Immature natural killer cell (primary cell): ENCODE results near the gene PLEKHA8. TPM values are rescaled to one million over a fixed set of nuclear protein-coding genes. Genes with fewer than 3 reads are reported as not detected.
A peak's percentile ranks its signal among the peaks of the same experiment; 100 is the strongest.

Experiments used
- DNase-seq, 3 donors: peaks; one replicate each; pipeline ENCODE4 v3.0.0; 2022; ENCODE audit warnings: mixed read lengths in 1 of 3
- H3K27ac Mint-ChIP-seq, 6 donors: one replicate each; pipeline ENCODE4 v1.8.0; 2020; ENCODE audit warnings: mixed read lengths in 6 of 6, mild to moderate bottlenecking in 5 of 6, inconsistent platforms in 4 of 6, moderate library complexity in 3 of 6
- H3K27me3 Mint-ChIP-seq, 3 donors: one replicate each; pipeline ENCODE4 v1.8.0; 2020 to 2021; ENCODE audit warnings: low read depth in 3 of 3, mild to moderate bottlenecking in 3 of 3, mixed read lengths in 3 of 3, moderate library complexity in 3 of 3, inconsistent platforms in 1 of 3
- H3K36me3 Mint-ChIP-seq, 3 donors: one replicate each; pipeline ENCODE4 v1.8.0; 2020; ENCODE audit warnings: mixed read lengths in 3 of 3, inconsistent platforms in 2 of 3, mild to moderate bottlenecking in 2 of 3
- H3K4me1 Mint-ChIP-seq, 2 donors: one replicate each; pipeline ENCODE4 v1.8.0; 2020; ENCODE audit warnings: inconsistent platforms in 2 of 2, mild to moderate bottlenecking in 2 of 2, mixed read lengths in 2 of 2, moderate library complexity in 1 of 2
- H3K4me3 Mint-ChIP-seq, 5 donors: one replicate each; pipeline ENCODE4 v1.8.0; 2020; ENCODE audit warnings: mild to moderate bottlenecking in 5 of 5, mixed read lengths in 5 of 5, inconsistent platforms in 3 of 5, moderate library complexity in 3 of 5
- H3K9me3 Mint-ChIP-seq, 6 donors: one replicate each; pipeline ENCODE4 v1.8.0; 2020; ENCODE audit warnings: mild to moderate bottlenecking in 6 of 6, mixed read lengths in 6 of 6, inconsistent platforms in 4 of 6, moderate library complexity in 3 of 6
- polyA plus RNA-seq, 3 donors: library from polyadenylated mRNA; unstranded; fragments of 300-500 nt; fragmentation: Illumina TruSeq; gene quantifications; one replicate each; pipeline ENCODE4 v1.2.3, GENCODE V29; 2021

The PLEKHA8 gene
- polyA plus RNA-seq, 3 donors from 2014 or later = 3.0 to 5.5 (median 5.0) TPM

GRCh38 chr7:30150711-30151110 is 122.5 kb downstream of the PLEKHA8 start:
- no peaks in the 10 kb centered on the region for H3K9me3 Mint-ChIP-seq
- H3K36me3 Mint-ChIP-seq = peaks cover 3 to 6% (median 4%) of the 10 kb centered on the region in 3 donors
- H3K4me1 Mint-ChIP-seq = peaks cover 0 to 5% of the 10 kb centered on the region in 2 donors
- no peak overlapping the region for H3K27ac Mint-ChIP-seq
- peaks cover 0 to 6% (median 2%) of the 10 kb centered on the region in 3 donors for H3K27me3 Mint-ChIP-seq
- H3K4me3 Mint-ChIP-seq = no peak overlapping the region
- DNase-seq = no peak

GRCh38 chr7:30154111-30154587 is 125.9 kb downstream of the PLEKHA8 start:
- H3K4me1 Mint-ChIP-seq = peaks cover 8% of the 10 kb centered on the region in 2 donors
- no peaks in the 10 kb centered on the region for H3K9me3 Mint-ChIP-seq
- H3K27me3 Mint-ChIP-seq = peaks cover 0 to 5% (median 2%) of the 10 kb centered on the region in 3 donors
- no peak for DNase-seq
- H3K27ac Mint-ChIP-seq = no peak overlapping the region
- no peak overlapping the region for H3K4me3 Mint-ChIP-seq
- peaks cover 3 to 6% (median 4%) of the 10 kb centered on the region in 3 donors for H3K36me3 Mint-ChIP-seq

- Mint-ChIP-seq H3K36me3 (peaks cover 0 to 3% (median 0%) of the 10 kb centered on the region in 3 donors), H3K9me3 (no peaks in the 10 kb centered on the region), H3K27me3 (peaks cover 0 to 5% (median 2%) of the 10 kb centered on the region in 3 donors), H3K27ac (no peak overlapping the region), H3K4me3 (peak overlapping the region in 1 of 5 donors; percentile 24), H3K4me1 (peaks cover 18 to 21% of the 10 kb centered on the region in 2 donors)
- DNase-seq = no peak
These were observed 127.3 kb downstream of the PLEKHA8 start for GRCh38 chr7:30155481-30155880.

- Mint-ChIP-seq H3K4me3 (no peak overlapping the region), H3K27me3 (peaks cover 0 to 2% (median 2%) of the 10 kb centered on the region in 3 donors), H3K36me3 (peaks cover 0 to 3% (median 0%) of the 10 kb centered on the region in 3 donors), H3K27ac (no peak overlapping the region), H3K4me1 (peaks cover 30 to 37% of the 10 kb centered on the region in 2 donors), H3K9me3 (no peaks in the 10 kb centered on the region)
- DNase-seq = no peak
These were observed 129.0 kb downstream of the PLEKHA8 start for GRCh38 chr7:30157204-30157603.

GRCh38 chr7:30159163-30159562 is 131.0 kb downstream of the PLEKHA8 start:
- no peaks in the 10 kb centered on the region for H3K9me3 Mint-ChIP-seq
- no peak for DNase-seq
- peaks cover 0 to 2% (median 0%) of the 10 kb centered on the region in 3 donors for H3K27me3 Mint-ChIP-seq
- H3K27ac Mint-ChIP-seq = peak overlapping the region in 2 of 6 donors; percentile 60 to 65
- H3K4me3 Mint-ChIP-seq = peak overlapping the region in 2 of 5 donors; percentile 37 to 58
- H3K4me1 Mint-ChIP-seq = peaks cover 50 to 56% of the 10 kb centered on the region in 2 donors
- no peaks in the 10 kb centered on the region for H3K36me3 Mint-ChIP-seq

GRCh38 chr7:30159698-30160143 is 131.5 kb downstream of the PLEKHA8 start:
- H3K27me3 Mint-ChIP-seq = peaks cover 0 to under 1% (median 0%) of the 10 kb centered on the region in 3 donors
- DNase-seq = peak in 1 of 3 donors; percentile 11
- H3K4me1 Mint-ChIP-seq = peaks cover 55 to 61% of the 10 kb centered on the region in 2 donors
- H3K27ac Mint-ChIP-seq = peak overlapping the region; percentile 2 to 67 (median 56)
- H3K9me3 Mint-ChIP-seq = no peaks in the 10 kb centered on the region
- H3K36me3 Mint-ChIP-seq = no peaks in the 10 kb centered on the region
- H3K4me3 Mint-ChIP-seq = peak overlapping the region in 3 of 5 donors; percentile 10 to 58 (median 37)

- Mint-ChIP-seq H3K9me3 (no peaks in the 10 kb centered on the region), H3K4me1 (peaks cover 55 to 61% of the 10 kb centered on the region in 2 donors), H3K4me3 (peak overlapping the region in 1 of 5 donors; percentile 15), H3K27me3 (no peaks in the 10 kb centered on the region), H3K27ac (peak overlapping the region; percentile 2 to 67 (median 56)), H3K36me3 (no peaks in the 10 kb centered on the region)
- DNase-seq = no peak
These were observed 132.1 kb downstream of the PLEKHA8 start for GRCh38 chr7:30160329-30160728.

- Mint-ChIP-seq H3K27me3 (no peaks in the 10 kb centered on the region), H3K36me3 (peaks cover 0 to 3% (median 0%) of the 10 kb centered on the region in 3 donors), H3K4me3 (peak overlapping the region; percentile 79 to 89 (median 85)), H3K9me3 (no peaks in the 10 kb centered on the region), H3K27ac (peak overlapping the region; percentile 83 to 94 (median 90)), H3K4me1 (peaks cover 55 to 59% of the 10 kb centered on the region in 2 donors)
- DNase-seq = peak in 1 of 3 donors; percentile 20
These were observed 133.9 kb downstream of the PLEKHA8 start for GRCh38 chr7:30162133-30162532.

GRCh38 chr7:30162622-30163124 is 134.5 kb downstream of the PLEKHA8 start:
- no peaks in the 10 kb centered on the region for H3K9me3 Mint-ChIP-seq
- peak in 2 of 3 donors; percentile 22 to 31 for DNase-seq
- H3K27ac Mint-ChIP-seq = peak overlapping the region; percentile 83 to 94 (median 90)
- peaks cover 55% of the 10 kb centered on the region in 2 donors for H3K4me1 Mint-ChIP-seq
- H3K27me3 Mint-ChIP-seq = no peaks in the 10 kb centered on the region
- H3K36me3 Mint-ChIP-seq = peaks cover 0 to 4% (median 0%) of the 10 kb centered on the region in 3 donors
- H3K4me3 Mint-ChIP-seq = peak overlapping the region; percentile 79 to 89 (median 85)

- DNase-seq = peak; percentile 65 to 78 (median 74)
- H3K27me3 Mint-ChIP-seq = no peaks in the 10 kb centered on the region
- no peaks in the 10 kb centered on the region for H3K9me3 Mint-ChIP-seq
- peaks cover 55% of the 10 kb centered on the region in 2 donors for H3K4me1 Mint-ChIP-seq
- peak overlapping the region; percentile 79 to 89 (median 85) for H3K4me3 Mint-ChIP-seq
- H3K36me3 Mint-ChIP-seq = peaks cover 0 to 4% (median 0%) of the 10 kb centered on the region in 3 donors
- peak overlapping the region; percentile 83 to 94 (median 90) for H3K27ac Mint-ChIP-seq
These were observed 135.2 kb downstream of the PLEKHA8 start for GRCh38 chr7:30163231-30163894.

- DNase-seq = peak in 2 of 3 donors; percentile 34 to 41
These were observed 136.4 kb downstream of the PLEKHA8 start for GRCh38 chr7:30164567-30164966.

GRCh38 chr7:30165590-30165989 is 137.4 kb downstream of the PLEKHA8 start:
- Mint-ChIP-seq H3K36me3 (peaks cover 0 to 8% (median 0%) of the 10 kb centered on the region in 3 donors), H3K27ac (no peak overlapping the region), H3K27me3 (no peaks in the 10 kb centered on the region), H3K9me3 (no peaks in the 10 kb centered on the region), H3K4me1 (peaks cover 36 to 39% of the 10 kb centered on the region in 2 donors), H3K4me3 (no peak overlapping the region)
- no peak for DNase-seq

More at GRCh38 chr7:30164567-30164966, 136.4 kb downstream of the PLEKHA8 start:
- H3K4me1 Mint-ChIP-seq = peaks cover 46 to 49% of the 10 kb centered on the region in 2 donors
- H3K27me3 Mint-ChIP-seq = no peaks in the 10 kb centered on the region
- peak overlapping the region; percentile 10 to 76 (median 64) for H3K4me3 Mint-ChIP-seq
- H3K27ac Mint-ChIP-seq = peak overlapping the region; percentile 60 to 94 (median 88)
- H3K9me3 Mint-ChIP-seq = no peaks in the 10 kb centered on the region
- peaks cover 0 to 8% (median 0%) of the 10 kb centered on the region in 3 donors for H3K36me3 Mint-ChIP-seq

- no peaks in the 10 kb centered on the region for H3K27me3 Mint-ChIP-seq
- H3K4me3 Mint-ChIP-seq = no peak overlapping the region
- no peak overlapping the region for H3K27ac Mint-ChIP-seq
These were observed 138.1 kb downstream of the PLEKHA8 start for GRCh38 chr7:30166155-30166840.

More at GRCh38 chr7:30166155-30166840, 138.1 kb downstream of the PLEKHA8 start:
- Mint-ChIP-seq H3K9me3 (no peaks in the 10 kb centered on the region), H3K4me1 (peaks cover 30 to 32% of the 10 kb centered on the region in 2 donors), H3K36me3 (peaks cover 0 to 8% (median 0%) of the 10 kb centered on the region in 3 donors)
- DNase-seq = no peak
